GM23338 (cell line): ENCODE results near the gene CD38. TPM values are rescaled to one million over a fixed set of nuclear protein-coding genes. Genes with fewer than 3 reads are reported as not detected.

ENCODE experiments used
- ATAC-seq: fragments of 200-7000 bp; cut with Tn5 transposase; 3 replicates; pipeline ENCODE4 v1.9.1; 2020
- DNase-seq: peaks from one replicate; pipeline ENCODE4 v3.0.0-alpha.2; 2015; ENCODE audit warnings: low spot score
- H2AFZ ChIP-seq: fragments of 200-600 bp; sonication (generic); 2 replicates; pipeline ENCODE4 v1.8.0; 2016; ENCODE audit warnings: antibody characterized with exemption, mild to moderate bottlenecking, moderate library complexity
- H3F3A ChIP-seq: fragments of 200-600 bp; sonication (generic); replicated peaks from 2 replicates; pipeline ENCODE4 v1.8.0; 2017; ENCODE audit warnings: antibody characterized with exemption, mixed run types, low read depth
- H3K27ac ChIP-seq: fragments of 200-600 bp; sonication (generic); 2 replicates; pipeline ENCODE4 v1.6.1; 2016; ENCODE audit warnings: low read depth
- H3K27me3 ChIP-seq: fragments of 200-600 bp; sonication (generic); 2 replicates; pipeline ENCODE4 v1.8.0; 2016; ENCODE audit warnings: mild to moderate bottlenecking, mixed run types, moderate library complexity; ENCODE audit not compliant: insufficient read depth
- H3K36me3 ChIP-seq: fragments of 200-600 bp; sonication (generic); 2 replicates; pipeline ENCODE4 v1.8.0; 2016; ENCODE audit warnings: mild to moderate bottlenecking; ENCODE audit not compliant: insufficient read depth
- H3K4me1 ChIP-seq: fragments of 200-600 bp; sonication (generic); 2 replicates; pipeline ENCODE4 v1.8.0; 2016; ENCODE audit warnings: mild to moderate bottlenecking, moderate library complexity; ENCODE audit not compliant: insufficient read depth
- H3K4me2 ChIP-seq: fragments of 200-600 bp; sonication (generic); 2 replicates; pipeline ENCODE4 v1.7.1; 2017; ENCODE audit warnings: mixed run types
- H3K4me3 ChIP-seq: fragments of 200-600 bp; sonication (generic); 2 replicates; pipeline ENCODE4 v1.6.1; 2016; ENCODE audit warnings: mixed run types
- H3K79me2 ChIP-seq: fragments of 200-600 bp; sonication (generic); replicated peaks from 2 replicates; pipeline ENCODE4 v1.8.0; 2017; ENCODE audit warnings: mild to moderate bottlenecking; ENCODE audit not compliant: insufficient read depth
- H3K9me2 ChIP-seq: fragments of 200-600 bp; sonication (generic); 2 replicates; pipeline ENCODE4 v1.8.0; 2017; ENCODE audit not compliant: insufficient read depth
- H4K20me1 ChIP-seq: fragments of 200-600 bp; sonication (generic); replicated peaks from 2 replicates; pipeline ENCODE4 v1.8.0; 2017; ENCODE audit warnings: mild to moderate bottlenecking; ENCODE audit not compliant: insufficient read depth
- H3K27ac Mint-ChIP-seq: 2 replicates; pipeline ENCODE4 v1.8.0; 2020; ENCODE audit warnings: inconsistent platforms, mild to moderate bottlenecking, moderate library complexity, mixed read lengths
- H3K27me3 Mint-ChIP-seq: 3 replicates; pipeline ENCODE4 v1.8.0; 2022; ENCODE audit warnings: low read depth, mild to moderate bottlenecking, moderate library complexity, mixed read lengths, inconsistent platforms; ENCODE audit not compliant: insufficient read depth, poor library complexity
- H3K36me3 Mint-ChIP-seq: 3 replicates; pipeline ENCODE4 v1.8.0; 2021; ENCODE audit warnings: low read depth, mild to moderate bottlenecking, inconsistent platforms, moderate library complexity, mixed read lengths
- H3K4me1 Mint-ChIP-seq: 3 replicates; pipeline ENCODE4 v1.8.0; 2020; ENCODE audit warnings: mild to moderate bottlenecking, inconsistent platforms, mixed read lengths
- H3K4me3 Mint-ChIP-seq: 3 replicates; pipeline ENCODE4 v1.8.0; 2021; ENCODE audit warnings: moderate library complexity, mild to moderate bottlenecking, inconsistent platforms, mixed read lengths
- H3K9me3 Mint-ChIP-seq: 3 replicates; pipeline ENCODE4 v1.8.0; 2020; ENCODE audit warnings: moderate library complexity, mild to moderate bottlenecking, inconsistent platforms, mixed read lengths
- CTCF ChIP-seq, 2 experiments: fragments of 200-600 bp in 1 of 2; sonication (generic) in 1 of 2; conservative IDR thresholded peaks; 2 replicates each; pipeline versions ENCODE4 v1.5.1 to v1.6.1; 2016 to 2017; ENCODE audit warnings: antibody characterized with exemption in 2 of 2, low read depth in 2 of 2, mild to moderate bottlenecking in 2 of 2, moderate library complexity in 1 of 2
- ETS1 ChIP-seq: IDR thresholded peaks from 2 replicates; pipeline ENCODE4 v1.6.1; 2016; ENCODE audit warnings: antibody characterized with exemption
- EZH2 ChIP-seq: fragments of 200-600 bp; sonication (generic); IDR thresholded peaks from one replicate; pipeline ENCODE4 v1.8.0; 2017; ENCODE audit warnings: antibody characterized with exemption, mild to moderate bottlenecking, low read depth; ENCODE audit not compliant: unreplicated experiment
- EZH2phosphoT487 ChIP-seq: fragments of 200-600 bp; sonication (generic); IDR thresholded peaks from one replicate; pipeline ENCODE4 v1.8.1; 2018; ENCODE audit warnings: antibody characterized with exemption; ENCODE audit not compliant: unreplicated experiment
- NANOG ChIP-seq: IDR thresholded peaks from 2 replicates; pipeline ENCODE4 v1.6.1; 2016; ENCODE audit warnings: antibody characterized with exemption, borderline replicate concordance
- POLR2AphosphoS5 ChIP-seq: IDR thresholded peaks from 2 replicates; pipeline ENCODE4 v1.6.1; 2016; ENCODE audit warnings: antibody characterized with exemption, low read depth
- REST ChIP-seq: IDR thresholded peaks from one replicate; pipeline ENCODE4 v1.6.1; 2018; ENCODE audit warnings: antibody characterized with exemption; ENCODE audit not compliant: unreplicated experiment
- STAT1 ChIP-seq: IDR thresholded peaks from one replicate; pipeline ENCODE4 v1.6.1; 2016; ENCODE audit warnings: antibody characterized with exemption; ENCODE audit not compliant: unreplicated experiment
- ZNF331 ChIP-seq: fragments of 250-450 bp; sonication (Bioruptor Pico); IDR thresholded peaks from 2 replicates; pipeline ENCODE4 v1.5.0; 2020; ENCODE audit warnings: low read depth, mild to moderate bottlenecking, moderate library complexity
- ZNF462 ChIP-seq: fragments of 250-450 bp; sonication (Bioruptor Pico); IDR thresholded peaks from 2 replicates; pipeline ENCODE4 v1.5.0; 2020; ENCODE audit warnings: mild to moderate bottlenecking, moderate library complexity
- polyA plus RNA-seq: library from polyadenylated mRNA; unstranded; fragments of >200 nt; fragmentation: Nextera tagmentation; extraction: Ambion mirVana; gene quantifications from 2 replicates; pipeline ENCODE4 v1.2.1, GENCODE V29; 2016
- total RNA-seq: library from RNA; depleted of rRNA; stranded (reverse); fragments of >200 nt; shearing (Covaris generic); gene quantifications from 2 replicates; pipeline ENCODE4 v1.2.3, GENCODE V29; 2014

Gene CD38
- total and polyA plus RNA-seq, 2 experiments from 2014 or later, result 0.17 to 0.24 TPM

- TF ChIP-seq NANOG, result no peak
- no peak for TF ChIP-seq STAT1
- TF ChIP-seq ZNF462 (CRISPR knock-in tag), result no peak
- TF ChIP-seq EZH2phosphoT487, result no peak
- TF ChIP-seq POLR2AphosphoS5, result no peak
- TF ChIP-seq CTCF (conservative IDR thresholded peaks at IDR 0.05; ENCODE audit: low read depth in 2 of 2), result no peak
- no peak for TF ChIP-seq REST
- TF ChIP-seq ETS1, result no peak
- no peak for TF ChIP-seq ZNF331 (CRISPR knock-in tag)
- no peak for TF ChIP-seq EZH2
- Mint-ChIP-seq H3K4me3 (no peak overlapping the region), H3K27ac (no peak overlapping the region), H3K4me1 (peaks cover 9% of the 10 kb centered on the region), H3K36me3 (no peaks in the 10 kb centered on the region), H3K9me3 (peaks cover 5% of the 10 kb centered on the region; the same call in 1 of the 3 replicates), H3K27me3 (peaks cover 2% of the 10 kb centered on the region)
- Histone ChIP-seq H3F3A (no peaks in the 10 kb centered on the region), H2AFZ (no peak overlapping the region), H3K27me3 (no peaks in the 10 kb centered on the region), H3K9me2 (no peaks in the 10 kb centered on the region), H3K4me1 (no peaks in the 10 kb centered on the region), H3K4me2 (no peak overlapping the region), H3K4me3 (no peak overlapping the region), H3K27ac (no peak overlapping the region), H3K79me2 (no peaks in the 10 kb centered on the region), H4K20me1 (no peaks in the 10 kb centered on the region), H3K36me3 (no peaks in the 10 kb centered on the region)
- ATAC-seq (no peak), DNase-seq (no peak)
These were observed 31.3 kb downstream of the CD38 start for GRCh38 chr4:15809466-15809865.
